ENCODE data around the gene ACSF3.
"Not testable (repeated sequence)": the region's sequence is repeated elsewhere in the genome, so short reads cannot be mapped to it uniquely, and the experiment has no call there.

The ACSF3 gene

DNA sequence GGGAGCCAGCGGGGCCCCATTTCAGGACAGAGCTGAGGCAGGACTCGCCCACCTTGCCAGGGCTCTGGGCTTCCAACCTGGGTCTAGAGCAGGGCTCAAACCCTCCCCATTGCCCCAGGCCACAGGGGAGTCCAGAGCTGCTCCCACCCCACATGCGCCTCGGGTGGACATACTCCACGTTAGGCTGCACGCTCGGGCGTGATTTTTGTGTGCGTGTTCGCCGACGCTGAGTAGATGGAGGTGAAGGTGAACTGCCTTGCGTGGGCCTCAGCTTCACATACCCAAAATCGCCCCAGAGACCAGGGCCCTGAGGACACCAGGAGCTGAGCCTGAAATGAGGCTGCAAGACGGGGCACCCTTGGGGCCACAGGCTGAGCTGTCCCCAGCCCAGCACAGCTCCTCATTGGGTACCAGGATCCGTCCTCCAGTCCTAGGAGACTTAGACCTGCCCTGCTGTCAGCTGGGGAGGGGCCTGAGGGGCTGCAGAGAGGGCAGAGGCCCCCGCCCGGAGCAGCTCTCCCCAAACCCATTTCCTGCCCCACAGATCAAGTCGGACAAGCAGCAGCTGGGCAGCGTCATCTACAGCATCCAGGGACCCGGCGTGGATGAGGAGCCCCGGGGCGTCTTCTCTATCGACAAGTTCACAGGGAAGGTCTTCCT is 86.1 kb downstream of the ACSF3 start:
- DNase-seq, result no peak

DNA sequence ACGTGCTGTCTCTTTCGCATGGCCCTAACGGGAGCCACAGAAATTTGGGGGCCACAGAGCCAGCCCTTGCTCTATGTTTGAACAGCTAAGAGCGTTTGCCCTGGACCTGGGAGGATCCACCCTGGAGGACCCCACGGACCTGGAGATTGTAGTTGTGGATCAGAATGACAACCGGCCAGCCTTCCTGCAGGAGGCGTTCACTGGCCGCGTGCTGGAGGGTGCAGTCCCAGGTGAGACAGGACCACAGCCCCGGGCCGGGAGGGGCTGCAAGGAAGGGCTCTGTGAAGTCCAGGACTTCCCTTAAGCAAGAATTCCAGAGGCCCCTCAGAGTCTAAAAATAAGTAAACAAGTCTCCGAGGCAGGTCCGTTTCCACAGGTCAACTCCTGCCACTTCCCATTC is 89.8 kb downstream of the ACSF3 start:
- no peak for DNase-seq

DNA sequence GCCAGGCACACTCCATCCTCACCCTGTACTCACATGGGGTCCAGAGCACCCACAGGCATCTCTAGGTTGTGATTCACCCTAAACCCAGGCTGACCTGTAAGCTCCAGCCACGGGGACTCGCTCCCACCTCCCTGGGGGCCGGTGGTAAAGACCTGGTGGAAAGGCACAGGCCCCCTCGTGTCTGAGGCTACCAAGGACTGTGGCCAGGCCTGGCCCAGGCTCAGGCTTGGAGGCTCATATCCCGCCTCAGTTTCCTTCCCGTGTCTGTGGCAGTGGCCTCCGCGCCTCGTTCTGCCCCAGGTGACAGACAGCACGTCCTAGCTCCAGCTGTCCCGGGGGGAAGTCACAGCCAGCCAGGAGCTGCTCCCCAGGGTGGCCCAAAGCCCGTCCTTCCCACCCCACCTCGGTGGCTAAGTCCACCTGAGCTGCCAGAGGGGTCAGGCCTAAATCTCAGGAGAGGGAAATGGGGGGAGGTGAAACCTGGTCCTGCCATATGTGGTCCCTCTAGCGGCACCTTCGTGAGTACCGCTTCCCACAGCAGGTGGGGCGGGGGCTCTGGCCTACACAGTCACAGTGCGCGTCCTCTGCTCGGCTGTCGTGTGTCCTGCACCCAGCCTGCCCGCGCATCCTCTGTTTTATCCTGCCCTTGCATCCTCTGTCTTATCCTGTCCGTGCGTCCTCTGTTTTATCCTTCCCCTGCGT is 90.5 kb downstream of the ACSF3 start:
- no peak for DNase-seq

DNA sequence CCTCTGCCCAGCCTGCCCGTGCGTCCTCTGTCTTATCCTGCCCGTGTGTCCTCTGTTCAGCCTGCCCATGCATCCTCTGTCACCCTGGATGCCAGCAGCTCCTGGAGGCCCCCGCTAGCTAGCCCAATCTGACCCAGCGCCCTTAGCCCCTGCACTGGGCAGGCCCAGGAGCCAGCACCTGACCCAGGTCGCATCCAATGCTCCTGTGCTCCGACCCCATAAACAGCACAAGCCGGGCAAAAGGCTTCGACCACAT is 91.0 kb downstream of the ACSF3 start:
- DNase-seq, result no peak

DNA sequence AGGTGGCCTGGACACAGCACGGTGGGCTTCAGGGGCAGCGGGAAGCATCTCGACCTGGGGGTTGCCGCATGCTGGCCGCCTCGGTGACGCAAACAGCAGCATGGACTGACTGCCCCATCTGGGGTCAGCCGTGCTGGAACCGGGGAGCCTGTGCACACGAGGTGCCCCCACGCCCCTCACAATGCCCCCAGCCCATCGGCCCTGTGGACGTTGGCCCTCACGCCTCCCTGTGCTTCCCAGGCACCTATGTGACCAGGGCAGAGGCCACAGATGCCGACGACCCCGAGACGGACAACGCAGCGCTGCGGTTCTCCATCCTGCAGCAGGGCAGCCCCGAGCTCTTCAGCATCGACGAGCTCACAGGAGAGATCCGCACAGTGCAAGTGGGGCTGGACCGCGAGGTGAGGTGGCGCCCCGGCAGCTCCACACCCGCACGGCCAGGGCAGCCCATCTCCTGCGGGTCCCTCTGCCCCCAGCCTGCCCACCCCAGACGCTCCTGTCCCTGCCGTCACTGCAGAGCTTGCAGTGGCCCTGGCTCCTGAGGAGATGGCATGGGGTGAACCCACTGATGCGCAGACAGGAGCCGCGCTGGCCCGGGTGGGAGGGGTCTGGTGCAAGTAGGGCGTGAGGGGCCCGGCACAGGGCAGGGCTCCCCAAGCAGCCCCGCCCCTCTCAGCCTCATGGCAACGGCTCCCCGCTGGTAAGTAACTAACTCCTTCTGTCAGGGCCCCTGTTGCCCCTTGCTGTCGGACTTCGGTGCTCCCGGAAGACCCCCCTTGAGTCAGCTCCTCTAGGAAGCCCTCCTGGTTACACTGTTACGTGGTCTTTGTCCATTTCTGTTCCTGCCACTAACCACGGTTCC is 91.5 kb downstream of the ACSF3 start:
- no peak for DNase-seq

DNA sequence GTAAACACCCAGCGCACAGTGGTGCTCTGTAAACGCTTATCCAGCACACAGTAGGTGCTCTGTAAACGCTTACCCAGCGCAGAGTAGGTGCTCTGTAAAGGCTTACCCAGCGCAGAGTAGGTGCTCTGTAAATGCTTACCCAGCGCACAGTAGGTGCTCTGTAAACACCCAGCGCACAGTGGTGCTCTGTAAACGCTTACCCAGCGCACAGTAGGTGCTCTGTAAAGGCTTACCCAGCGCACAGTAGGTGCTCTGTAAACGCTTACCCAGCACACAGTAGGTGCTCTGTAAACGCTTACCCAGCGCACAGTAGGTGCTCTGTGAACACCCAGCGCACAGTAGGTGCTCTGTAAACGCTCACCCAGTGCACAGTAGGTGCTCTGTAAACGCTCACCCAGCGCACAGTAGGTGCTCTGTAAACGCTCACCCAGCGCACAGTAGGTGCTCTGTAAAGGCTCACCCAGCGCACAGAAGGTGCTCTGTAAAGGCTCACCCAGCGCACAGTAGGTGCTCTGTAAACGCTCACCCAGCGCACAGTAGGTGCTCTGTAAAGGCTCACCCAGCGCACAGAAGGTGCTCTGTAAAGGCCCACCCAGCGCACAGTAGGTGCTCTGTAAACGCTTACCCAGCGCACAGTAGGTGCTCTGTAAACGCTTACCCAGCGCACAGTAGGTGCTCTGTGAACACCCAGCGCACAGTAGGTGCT is 92.4 kb downstream of the ACSF3 start:
- not testable (repeated sequence) for DNase-seq

DNA sequence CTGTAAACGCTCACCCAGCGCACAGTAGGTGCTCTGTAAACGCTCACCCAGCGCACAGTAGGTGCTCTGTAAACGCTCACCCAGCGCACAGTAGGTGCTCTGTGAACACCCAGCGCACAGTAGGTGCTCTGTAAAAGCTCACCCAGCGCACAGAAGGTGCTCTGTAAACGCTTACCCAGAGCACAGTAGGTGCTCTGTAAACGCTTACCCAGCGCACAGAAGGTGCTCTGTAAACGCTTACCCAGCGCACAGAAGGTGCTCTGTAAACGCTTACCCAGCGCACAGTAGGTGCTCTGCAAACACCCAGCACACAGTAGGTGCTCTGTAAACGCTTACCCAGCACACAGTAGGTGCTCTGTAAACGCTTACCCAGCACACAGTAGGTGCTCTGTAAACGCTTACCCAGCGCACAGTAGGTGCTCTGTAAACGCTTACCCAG is 93.0 kb downstream of the ACSF3 start:
- not testable (repeated sequence) for DNase-seq

DNA sequence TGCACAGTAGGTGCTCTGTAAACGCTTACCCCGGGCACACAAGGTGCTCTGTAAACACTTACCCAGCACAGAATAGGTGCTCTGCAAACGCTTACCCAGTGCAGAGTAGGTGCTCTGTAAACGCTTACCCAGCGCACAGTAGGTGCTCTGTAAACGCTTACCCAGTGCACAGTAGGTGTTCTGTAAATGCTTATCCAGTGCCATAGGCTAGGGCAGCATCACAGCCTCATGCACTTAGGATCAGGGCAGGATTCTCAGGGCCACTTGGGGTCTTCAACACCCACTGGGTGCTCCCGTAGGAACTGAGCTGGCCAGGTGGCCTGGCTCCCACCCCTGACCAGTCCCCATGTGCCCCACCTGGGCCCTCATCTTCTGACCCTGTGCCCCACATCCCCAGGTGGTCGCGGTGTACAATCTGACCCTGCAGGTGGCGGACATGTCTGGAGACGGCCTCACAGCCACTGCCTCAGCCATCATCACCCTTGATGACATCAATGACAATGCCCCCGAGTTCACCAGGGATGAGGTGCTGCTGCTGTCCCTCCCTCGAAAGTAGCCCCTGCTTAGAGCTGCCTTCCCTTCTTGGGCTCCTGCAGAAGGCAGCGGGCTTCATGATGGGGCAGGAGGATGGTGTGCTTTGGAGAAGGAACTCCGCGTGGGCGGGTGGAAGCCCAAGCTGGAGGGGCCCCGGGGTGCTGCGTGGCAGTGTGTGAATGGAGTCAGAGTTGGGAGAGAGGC is 93.5 kb downstream of the ACSF3 start:
- DNase-seq, result no peak

DNA sequence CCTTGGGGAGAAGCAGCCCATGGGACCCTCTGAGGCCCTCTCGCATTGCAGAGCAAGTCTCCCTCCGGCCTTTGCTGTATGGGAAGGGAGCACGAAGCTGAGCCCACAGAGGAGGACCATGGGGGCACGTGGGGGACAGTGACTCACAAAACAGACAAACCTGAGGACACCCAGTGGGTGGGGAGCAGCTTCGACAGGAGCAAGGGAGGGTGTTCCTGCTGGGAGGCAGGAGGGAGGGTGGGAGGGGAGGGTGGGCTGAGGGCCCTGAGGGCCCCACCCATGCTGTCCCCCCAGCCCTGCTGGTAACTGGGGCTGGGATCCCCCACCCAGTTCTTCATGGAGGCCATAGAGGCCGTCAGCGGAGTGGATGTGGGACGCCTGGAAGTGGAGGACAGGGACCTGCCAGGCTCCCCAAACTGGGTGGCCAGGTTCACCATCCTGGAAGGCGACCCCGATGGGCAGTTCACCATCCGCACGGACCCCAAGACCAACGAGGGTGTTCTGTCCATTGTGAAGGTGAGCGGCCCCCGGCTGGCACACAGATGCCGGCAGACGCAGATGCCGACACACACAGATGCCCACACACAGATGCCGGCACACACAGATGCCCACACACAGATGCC is 94.2 kb downstream of the ACSF3 start:
- no peak for DNase-seq

DNA sequence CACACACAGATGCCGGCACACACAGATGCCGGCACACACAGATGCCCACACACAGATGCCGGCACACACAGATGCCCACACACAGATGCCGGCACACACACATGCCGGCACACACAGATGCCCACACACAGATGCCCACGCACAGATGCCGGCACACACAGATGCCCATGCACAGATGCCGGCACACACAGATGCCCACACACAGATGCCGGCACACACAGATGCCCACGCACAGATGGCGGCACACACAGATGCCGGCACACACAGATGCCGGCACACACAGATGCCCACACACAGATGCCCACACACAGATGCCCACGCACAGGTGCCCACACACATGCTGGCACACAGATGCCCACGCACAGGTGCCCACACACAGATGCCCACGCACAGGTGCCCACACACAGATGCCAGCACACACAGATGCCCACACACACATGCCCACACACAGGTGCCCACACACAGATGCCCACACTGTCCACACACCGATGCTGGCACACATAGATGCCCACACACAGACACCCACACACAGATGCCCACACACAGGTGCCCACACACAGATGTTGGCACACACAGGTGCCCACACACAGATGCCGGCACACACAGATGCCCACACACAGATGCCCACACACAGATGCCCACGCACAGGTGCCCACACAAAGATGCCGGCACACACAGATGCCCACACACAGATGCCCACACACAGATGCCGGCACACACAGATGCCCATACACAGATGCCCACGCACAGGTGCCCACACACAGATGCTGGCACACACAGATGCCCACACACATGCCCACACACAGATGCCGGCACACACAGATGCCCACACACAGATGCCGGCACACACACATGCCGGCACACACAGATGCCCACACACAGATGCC is 95.1 kb downstream of the ACSF3 start:
- not testable (repeated sequence) for DNase-seq

DNA sequence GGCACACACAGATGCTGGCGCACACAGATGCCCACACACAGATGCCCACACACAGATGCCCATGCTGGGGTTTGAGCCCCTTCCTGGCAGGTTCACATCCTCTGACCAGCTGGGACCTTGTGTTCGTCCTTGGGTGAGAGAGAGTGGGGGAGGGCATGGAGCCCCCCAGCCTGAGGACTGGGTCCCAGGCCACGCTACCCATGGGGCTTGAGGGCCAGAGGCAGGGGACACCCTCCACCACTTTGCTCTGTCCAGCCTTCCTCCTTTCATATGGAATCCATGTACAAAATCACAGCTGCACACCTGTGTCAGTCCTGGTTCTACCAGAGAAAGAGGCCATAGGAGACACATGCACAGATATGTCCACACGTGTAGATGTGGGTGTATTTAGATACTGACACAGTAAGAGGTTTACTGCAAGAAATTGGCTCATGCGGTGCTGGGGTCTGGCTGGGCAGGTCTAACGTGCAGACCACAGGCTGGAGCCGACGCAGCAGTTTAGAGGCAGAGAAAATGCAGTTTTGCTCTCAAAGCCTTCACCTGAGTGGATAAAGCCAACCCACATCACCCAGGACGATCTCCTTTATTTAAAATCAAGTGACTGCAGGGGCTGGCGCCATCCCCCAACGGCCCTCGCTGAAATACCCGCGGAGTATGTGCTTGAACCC is 95.8 kb downstream of the ACSF3 start:
- DNase-seq, result no peak

DNA sequence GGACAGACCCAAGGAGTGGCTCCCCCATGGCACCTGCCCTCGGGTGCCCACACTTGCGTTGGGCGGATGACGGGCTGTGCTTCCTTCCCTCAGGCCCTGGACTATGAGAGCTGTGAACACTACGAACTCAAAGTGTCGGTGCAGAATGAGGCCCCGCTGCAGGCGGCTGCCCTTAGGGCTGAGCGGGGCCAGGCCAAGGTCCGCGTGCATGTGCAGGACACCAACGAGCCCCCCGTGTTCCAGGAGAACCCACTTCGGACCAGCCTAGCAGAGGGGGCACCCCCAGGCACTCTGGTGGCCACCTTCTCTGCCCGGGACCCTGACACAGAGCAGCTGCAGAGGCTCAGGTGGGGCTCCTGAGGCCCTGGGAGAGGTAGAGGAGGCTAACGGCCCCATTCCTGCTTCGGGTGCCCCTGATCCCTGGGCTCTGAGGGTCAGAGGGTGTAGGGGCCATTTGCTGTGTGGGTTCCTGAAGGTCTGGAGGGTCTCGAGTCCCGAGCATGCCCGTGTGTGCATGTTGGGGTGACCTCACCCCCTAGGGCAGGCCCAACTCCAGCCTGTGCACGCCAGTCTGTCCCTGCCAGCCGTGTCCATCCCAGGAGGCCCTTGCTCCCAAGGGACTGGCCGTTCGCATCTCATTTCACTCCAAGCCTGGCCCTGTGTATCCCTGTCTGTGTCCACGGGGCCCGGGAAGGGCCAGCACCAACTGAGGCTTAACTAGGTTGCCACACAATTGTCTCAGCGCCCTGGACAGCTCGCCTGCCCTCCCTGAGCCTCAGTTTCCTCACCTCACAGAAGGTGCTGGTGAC is 96.7 kb downstream of the ACSF3 start:
- DNase-seq, result peak; percentile 21

DNA sequence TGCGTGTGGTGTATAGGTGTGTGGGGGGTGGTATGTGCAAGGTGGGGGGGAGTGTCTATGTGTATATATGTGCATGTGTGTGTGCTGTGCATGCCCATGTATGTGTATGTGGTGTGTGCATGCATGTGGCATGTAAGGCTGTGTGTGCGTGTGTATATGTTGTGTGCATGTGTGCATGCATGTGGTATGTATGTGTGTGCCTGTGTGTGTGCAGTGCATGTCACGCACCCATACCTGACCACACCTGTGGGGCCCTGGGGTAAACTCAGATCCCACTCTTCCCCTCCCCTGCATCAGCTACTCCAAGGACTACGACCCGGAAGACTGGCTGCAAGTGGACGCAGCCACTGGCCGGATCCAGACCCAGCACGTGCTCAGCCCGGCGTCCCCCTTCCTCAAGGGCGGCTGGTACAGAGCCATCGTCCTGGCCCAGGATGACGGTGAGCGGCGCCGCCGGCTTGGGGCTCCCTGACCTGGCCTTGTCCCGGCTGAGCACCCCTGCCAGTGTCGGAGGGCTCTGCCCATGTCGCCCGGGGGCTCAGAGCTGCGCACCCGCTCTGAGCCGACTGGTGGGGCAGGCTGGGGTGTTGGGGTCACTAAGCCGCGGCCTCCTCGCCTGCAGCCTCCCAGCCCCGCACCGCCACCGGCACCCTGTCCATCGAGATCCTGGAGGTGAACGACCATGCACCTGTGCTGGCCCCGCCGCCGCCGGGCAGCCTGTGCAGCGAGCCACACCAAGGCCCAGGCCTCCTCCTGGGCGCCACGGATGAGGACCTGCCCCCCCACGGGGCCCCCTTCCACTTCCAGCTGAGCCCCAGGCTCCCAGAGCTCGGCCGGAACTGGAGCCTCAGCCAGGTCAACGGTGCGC is 97.6 kb downstream of the ACSF3 start:
- no peak for DNase-seq

DNA sequence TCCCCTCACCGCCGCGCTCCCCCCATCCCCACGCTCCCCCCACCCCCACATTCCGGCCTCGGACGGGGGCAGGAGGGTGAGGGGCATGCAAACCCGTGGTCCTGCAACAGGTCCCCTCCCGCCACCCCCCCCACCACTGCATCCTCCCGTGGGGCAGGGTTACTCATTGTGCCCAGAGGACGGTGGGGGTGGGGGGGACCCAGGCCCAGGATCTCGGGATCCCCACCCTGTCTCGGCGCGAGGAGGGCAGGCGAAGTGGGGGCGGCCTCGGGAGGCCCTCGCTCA is 98.2 kb downstream of the ACSF3 start:
- DNase-seq, result no peak

DNA sequence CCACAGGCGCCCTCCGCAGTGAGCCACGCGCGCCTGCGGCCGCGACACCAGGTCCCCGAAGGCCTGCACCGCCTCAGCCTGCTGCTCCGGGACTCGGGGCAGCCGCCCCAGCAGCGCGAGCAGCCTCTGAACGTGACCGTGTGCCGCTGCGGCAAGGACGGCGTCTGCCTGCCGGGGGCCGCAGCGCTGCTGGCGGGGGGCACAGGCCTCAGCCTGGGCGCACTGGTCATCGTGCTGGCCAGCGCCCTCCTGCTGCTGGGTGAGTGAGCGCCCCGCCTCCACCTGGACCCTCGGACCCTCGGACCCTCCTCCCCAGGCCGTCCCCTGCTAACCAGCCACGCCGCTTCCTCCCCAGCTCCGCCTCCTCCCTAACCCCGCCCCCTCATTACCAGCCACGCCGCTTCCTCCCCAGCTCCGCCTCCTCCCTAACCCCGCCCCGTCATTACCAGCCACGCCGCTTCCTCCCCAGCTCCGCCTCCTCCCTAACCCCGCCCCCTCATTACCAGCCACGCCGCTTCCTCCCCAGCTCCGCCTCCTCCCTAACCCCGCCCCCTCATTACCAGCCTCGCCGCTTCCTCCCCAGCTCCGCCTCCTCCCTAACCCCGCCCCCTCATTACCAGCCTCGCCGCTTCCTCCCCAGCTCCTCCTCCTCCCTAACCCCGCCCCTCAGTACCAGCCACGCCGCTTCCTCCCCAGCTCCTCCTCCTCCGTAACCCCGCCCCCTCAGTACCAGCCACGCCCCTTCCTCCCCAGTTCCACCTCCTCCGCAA is 98.7 kb downstream of the ACSF3 start:
- DNase-seq, result peak; percentile 71

DNA sequence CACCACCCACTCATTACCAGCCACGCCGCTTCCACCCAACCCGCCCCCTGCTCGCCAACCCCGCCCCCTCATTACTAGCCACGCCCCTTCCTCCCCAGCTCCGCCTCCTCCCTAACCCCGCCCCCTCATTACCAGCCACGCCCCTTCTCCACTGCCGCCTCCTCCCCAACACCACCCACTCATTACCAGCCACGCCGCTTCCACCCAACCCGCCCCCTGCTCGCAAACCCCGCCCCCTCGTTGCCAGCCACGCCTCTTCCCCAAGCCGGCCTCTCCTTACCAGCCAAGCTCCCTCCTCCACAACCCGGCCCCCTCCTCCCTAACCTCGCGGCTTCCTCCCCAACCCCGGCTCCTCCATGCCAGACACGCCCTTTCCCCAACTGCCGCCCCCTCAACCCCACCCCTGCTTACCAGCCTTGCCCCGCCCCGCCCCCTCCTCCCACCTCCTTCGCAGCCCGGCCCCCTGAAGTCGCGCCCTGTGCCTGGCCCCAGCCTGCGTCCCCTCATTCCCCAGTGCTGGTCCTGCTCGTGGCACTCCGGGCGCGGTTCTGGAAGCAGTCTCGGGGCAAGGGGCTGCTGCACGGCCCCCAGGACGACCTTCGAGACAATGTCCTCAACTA is 99.4 kb downstream of the ACSF3 start:
- DNase-seq, result peak; percentile 95

DNA sequence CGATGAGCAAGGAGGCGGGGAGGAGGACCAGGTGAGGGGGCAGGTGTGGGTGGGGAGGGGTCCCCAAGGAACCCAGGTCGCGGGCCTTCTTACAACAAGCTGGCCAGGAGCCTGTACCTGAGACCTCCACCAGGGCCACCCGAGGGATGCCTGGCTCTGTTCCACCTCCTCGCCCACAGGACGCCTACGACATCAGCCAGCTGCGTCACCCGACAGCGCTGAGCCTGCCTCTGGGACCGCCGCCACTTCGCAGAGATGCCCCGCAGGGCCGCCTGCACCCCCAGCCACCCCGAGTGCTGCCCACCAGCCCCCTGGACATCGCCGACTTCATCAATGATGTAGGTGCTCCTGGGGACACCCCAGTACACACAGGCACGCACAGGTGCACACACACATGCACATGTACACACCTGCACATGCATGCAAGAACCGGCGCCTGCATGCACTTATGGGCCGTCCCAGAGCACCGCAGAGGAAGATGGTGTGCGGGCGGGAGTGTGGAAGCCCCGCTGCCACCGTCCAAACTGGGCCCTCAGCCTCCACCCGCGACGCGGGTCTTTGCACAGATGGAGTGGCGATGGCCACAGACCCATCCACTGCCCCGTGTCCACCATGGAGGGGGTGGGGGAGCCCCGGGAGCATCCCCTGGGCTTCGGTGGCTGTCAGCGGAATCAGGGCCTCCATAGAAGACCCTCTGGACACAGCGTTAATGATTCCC is 100.1 kb downstream of the ACSF3 start:
- peak; percentile 43 for DNase-seq

Measured in 8988T (cell line).